ENCODE measurements around the gene GRHL1. TPM values are rescaled to one million over a fixed set of nuclear protein-coding genes. Genes with fewer than 3 reads are reported as not detected.

GRHL1 gene
- total and polyA plus RNA-seq, 2 donors (not counting 1 experiment from before 2014, with no cell fraction given) = 0.25 to 0.76 TPM

GRCh38 chr2:9980520-9980919 is 29.0 kb downstream of the GRHL1 start:
- H3K9ac ChIP-seq (ENCODE audit: low read length) = no peak overlapping the region
- no peaks in the 10 kb centered on the region for H4K20me1 ChIP-seq (ENCODE audit: control insufficient read depth, insufficient read depth, low read length, poor library complexity, severe bottlenecking)
- no peaks in the 10 kb centered on the region for H3K36me3 ChIP-seq (replicated peaks in 1 of 2; ENCODE audit: control extremely low read depth in 1 of 2, control insufficient read depth in 1 of 2, extremely low read depth in 1 of 2, insufficient read depth in 2 of 2, low read length in 1 of 2)
- peaks cover 0 to 7% (median 2%) of the 10 kb centered on the region in 4 experiments for H3K27me3 ChIP-seq (replicated peaks in 1 of 4; ENCODE audit: control extremely low read depth in 1 of 4, control insufficient read depth in 3 of 4, insufficient read depth in 4 of 4, low read length in 3 of 4)
- no peak for DNase-seq
- H3K27ac ChIP-seq (ENCODE audit: low read length in 2 of 2) = no peak overlapping the region
- no peak for ATAC-seq (ENCODE audit: low read depth)
- Mint-ChIP-seq H3K4me3 (no peak overlapping the region), H3K9me3 (ENCODE audit: insufficient read depth) (no peaks in the 10 kb centered on the region), H3K4me1 (peaks cover 4% of the 10 kb centered on the region), H3K27me3 (peaks cover 29% of the 10 kb centered on the region), H3K27ac (no peak overlapping the region)
- ChIA-PET CTCF (interaction anchor here (10.9 kb wide), 1 partner anchor 68 kb away, joined by 319 read pairs; the partner anchor contains the start of gene KLF11), POLR2A (no interaction called here)
- no peak overlapping the region for H3K4me2 ChIP-seq (replicated peaks; ENCODE audit: low read depth, low read length, poor library complexity, severe bottlenecking)
- TF ChIP-seq CTCF (IDR thresholded peaks at IDR 0.05) (no peak), EZH2 (IDR thresholded peaks at IDR 0.05; ENCODE audit: borderline replicate concordance, insufficient read depth, low read depth, low read length, poor library complexity, severe bottlenecking) (no peak)
- H3K4me3 ChIP-seq (ENCODE audit: control extremely low read depth in 1 of 5, extremely low read depth in 1 of 5, insufficient read depth in 1 of 5, low read depth in 2 of 5, low read length in 4 of 5) = no peak overlapping the region
- intact Hi-C loops (cut with micrococcal nuclease) = loop anchor here (5.0 kb wide), 1 partner anchor 687 kb away; no protein-coding TSS in a partner anchor
- no CpG with 5 or more reads among the region's 2 CpGs for WGBS (ENCODE audit: insufficient coverage)
- no peaks in the 10 kb centered on the region for H3K79me2 ChIP-seq (ENCODE audit: control insufficient read depth, insufficient read depth, low read length)
- H3K4me1 ChIP-seq (ENCODE audit: control insufficient read depth in 2 of 2, insufficient read depth in 2 of 2, low read length in 2 of 2) = peaks cover 5 to 6% of the 10 kb centered on the region in 2 donors
- H3K9me3 ChIP-seq (ENCODE audit: control extremely low read depth in 1 of 3, control insufficient read depth in 2 of 3, insufficient read depth in 1 of 3, low read length in 2 of 3) = peaks cover 0 to 7% (median 0%) of the 10 kb centered on the region in 3 donors
- no peak overlapping the region for H2AFZ ChIP-seq (ENCODE audit: insufficient read depth, low read depth, low read length, poor library complexity, severe bottlenecking)

GRCh38 chr2:9981655-9982054 is 30.2 kb downstream of the GRHL1 start:
- intact Hi-C loops (cut with micrococcal nuclease) = loop anchor here (5.0 kb wide), 1 partner anchor 686 kb away; no protein-coding TSS in a partner anchor
- ChIA-PET CTCF (interaction anchor here (10.9 kb wide), 1 partner anchor 66 kb away, joined by 319 read pairs; the partner anchor contains the start of gene KLF11), POLR2A (no interaction called here)
- DNase-seq (no peak), ATAC-seq (ENCODE audit: low read depth) (no peak)
- Histone ChIP-seq H4K20me1 (ENCODE audit: control insufficient read depth, insufficient read depth, low read length, poor library complexity, severe bottlenecking) (no peaks in the 10 kb centered on the region), H2AFZ (ENCODE audit: insufficient read depth, low read depth, low read length, poor library complexity, severe bottlenecking) (no peak overlapping the region), H3K4me2 (replicated peaks; ENCODE audit: low read depth, low read length, poor library complexity, severe bottlenecking) (no peak overlapping the region), H3K36me3 (replicated peaks in 1 of 2; ENCODE audit: control extremely low read depth in 1 of 2, control insufficient read depth in 1 of 2, extremely low read depth in 1 of 2, insufficient read depth in 2 of 2, low read length in 1 of 2) (no peaks in the 10 kb centered on the region), H3K9ac (ENCODE audit: low read length) (no peak overlapping the region), H3K9me3 (ENCODE audit: control extremely low read depth in 1 of 3, control insufficient read depth in 2 of 3, insufficient read depth in 1 of 3, low read length in 2 of 3) (peaks cover 0 to 7% (median 0%) of the 10 kb centered on the region in 3 donors), H3K27me3 (replicated peaks in 1 of 4; ENCODE audit: control extremely low read depth in 1 of 4, control insufficient read depth in 3 of 4, insufficient read depth in 4 of 4, low read length in 3 of 4) (peaks cover 0 to 7% (median 2%) of the 10 kb centered on the region in 4 experiments), H3K27ac (ENCODE audit: low read length in 2 of 2) (no peak overlapping the region), H3K4me3 (ENCODE audit: control extremely low read depth in 1 of 5, extremely low read depth in 1 of 5, insufficient read depth in 1 of 5, low read depth in 2 of 5, low read length in 4 of 5) (no peak overlapping the region), H3K4me1 (ENCODE audit: control insufficient read depth in 2 of 2, insufficient read depth in 2 of 2, low read length in 2 of 2) (peaks cover 5 to 6% of the 10 kb centered on the region in 2 donors), H3K79me2 (ENCODE audit: control insufficient read depth, insufficient read depth, low read length) (no peaks in the 10 kb centered on the region)
- WGBS (ENCODE audit: insufficient coverage) = no CpG with 5 or more reads among the region's 3 CpGs
- H3K27me3 Mint-ChIP-seq = peaks cover 26% of the 10 kb centered on the region
- H3K4me3 Mint-ChIP-seq = no peak overlapping the region
- no peak overlapping the region for H3K27ac Mint-ChIP-seq
- peaks cover 4% of the 10 kb centered on the region for H3K4me1 Mint-ChIP-seq
- TF ChIP-seq EZH2 (IDR thresholded peaks at IDR 0.05; ENCODE audit: borderline replicate concordance, insufficient read depth, low read depth, low read length, poor library complexity, severe bottlenecking) (no peak), CTCF (IDR thresholded peaks at IDR 0.05) (no peak)
- no peaks in the 10 kb centered on the region for H3K9me3 Mint-ChIP-seq (ENCODE audit: insufficient read depth)
